WTC11 (cell line): ENCODE results near the gene DDX39B.

Experiments used
- CTCF ChIP-seq: fragments of 200-600 bp; IDR thresholded peaks from 2 replicates; pipeline ENCODE4 v1.8.0; 2022; ENCODE audit warnings: antibody characterized with exemption
- ELF4 ChIP-seq: sonication (generic); formaldehyde crosslinking; IDR thresholded peaks from 2 replicates; pipeline ENCODE4 v1.8.1; 2022; ENCODE audit warnings: low read depth, mild to moderate bottlenecking, moderate library complexity, missing genetic modification reagents
- FOXP4 ChIP-seq: sonication (generic); formaldehyde crosslinking; IDR thresholded peaks from 2 replicates; pipeline ENCODE4 v1.8.0; 2022; ENCODE audit warnings: mild to moderate bottlenecking, missing genetic modification reagents
- NR3C1 ChIP-seq: sonication (generic); formaldehyde crosslinking; conservative IDR thresholded peaks from 2 replicates; pipeline ENCODE4 v1.8.1; 2023; ENCODE audit warnings: low read depth, mild to moderate bottlenecking, missing genetic modification reagents
- TEAD4 ChIP-seq: sonication (generic); formaldehyde crosslinking; IDR thresholded peaks from 2 replicates; pipeline ENCODE4 v1.8.0; 2022; ENCODE audit warnings: mild to moderate bottlenecking, missing genetic modification reagents
- ZBTB43 ChIP-seq: sonication (generic); formaldehyde crosslinking; IDR thresholded peaks from 2 replicates; pipeline ENCODE4 v1.8.1; 2023; ENCODE audit warnings: mild to moderate bottlenecking, missing genetic modification reagents
- ZNF138 ChIP-seq: sonication (generic); formaldehyde crosslinking; conservative IDR thresholded peaks from 2 replicates; pipeline ENCODE4 v1.8.1; 2022; ENCODE audit warnings: mild to moderate bottlenecking, moderate library complexity, missing genetic modification reagents
- ZNF671 ChIP-seq: fragments of 250-450 bp; sonication (Bioruptor Pico); IDR thresholded peaks from 2 replicates; pipeline ENCODE4 v1.8.0; 2021; ENCODE audit warnings: mild to moderate bottlenecking

GRCh38 chr6:31544676-31545075 lies 2.9 kb upstream of the DDX39B start:
- no peak for TF ChIP-seq TEAD4 (CRISPR knock-in tag)
- no peak for TF ChIP-seq CTCF
- TF ChIP-seq ELF4 (CRISPR knock-in tag) = no peak
- TF ChIP-seq ZBTB43 (CRISPR knock-in tag) = no peak
- TF ChIP-seq NR3C1 (CRISPR knock-in tag) = no peak
- no peak for TF ChIP-seq FOXP4
- TF ChIP-seq ZNF138 (CRISPR knock-in tag) = no peak
- no peak for TF ChIP-seq ZNF671 (CRISPR knock-in tag)
